Measurements from ENCODE around the gene DNAJB6. TPM values are rescaled to one million over a fixed set of nuclear protein-coding genes. Genes with fewer than 3 reads are reported as not detected.

The DNAJB6 gene
- total RNA-seq, 1 donor from 2014 or later: 193 TPM

GRCh38 chr7:157404845-157405481 is 68.2 kb downstream of the DNAJB6 start:
- intact Hi-C loops (cut with micrococcal nuclease): no loop called here
- DNase-seq (no peak), ATAC-seq (peak; percentile 32)

GRCh38 chr7:157405501-157405900 is 68.7 kb downstream of the DNAJB6 start:
- intact Hi-C loops (cut with micrococcal nuclease): no loop called here
- DNase-seq (no peak), ATAC-seq (peak; percentile 15)

GRCh38 chr7:157405914-157406810 is 69.4 kb downstream of the DNAJB6 start:
- peak; percentile 76 for ATAC-seq

DNA sequence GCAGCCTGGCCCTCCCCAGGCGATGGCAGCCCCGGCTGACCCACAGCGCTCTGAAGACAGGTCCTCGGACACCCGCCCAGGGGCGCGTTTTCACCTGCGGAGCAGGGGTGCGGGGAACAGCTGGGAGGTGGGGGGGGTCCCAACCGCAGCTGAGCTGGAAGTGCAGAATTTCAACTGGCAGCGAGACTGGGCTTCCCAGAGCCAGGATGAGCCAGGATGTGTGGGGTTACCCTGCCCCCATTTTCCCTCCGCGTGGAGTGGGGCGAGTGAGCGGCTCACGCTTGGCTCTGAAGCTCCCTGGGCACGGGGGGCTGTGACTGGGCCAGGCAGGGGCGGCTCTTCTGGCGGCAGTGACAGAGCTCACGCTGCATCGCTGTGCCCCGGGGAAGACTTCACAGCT is 70.2 kb downstream of the DNAJB6 start:
- no peak for ATAC-seq
- intact Hi-C loops (cut with micrococcal nuclease): no loop called here
- DNase-seq: no peak

More at GRCh38 chr7:157405914-157406810, 69.4 kb downstream of the DNAJB6 start:
- intact Hi-C loops (cut with micrococcal nuclease): no loop called here
- peak; percentile 80 for DNase-seq

DNA sequence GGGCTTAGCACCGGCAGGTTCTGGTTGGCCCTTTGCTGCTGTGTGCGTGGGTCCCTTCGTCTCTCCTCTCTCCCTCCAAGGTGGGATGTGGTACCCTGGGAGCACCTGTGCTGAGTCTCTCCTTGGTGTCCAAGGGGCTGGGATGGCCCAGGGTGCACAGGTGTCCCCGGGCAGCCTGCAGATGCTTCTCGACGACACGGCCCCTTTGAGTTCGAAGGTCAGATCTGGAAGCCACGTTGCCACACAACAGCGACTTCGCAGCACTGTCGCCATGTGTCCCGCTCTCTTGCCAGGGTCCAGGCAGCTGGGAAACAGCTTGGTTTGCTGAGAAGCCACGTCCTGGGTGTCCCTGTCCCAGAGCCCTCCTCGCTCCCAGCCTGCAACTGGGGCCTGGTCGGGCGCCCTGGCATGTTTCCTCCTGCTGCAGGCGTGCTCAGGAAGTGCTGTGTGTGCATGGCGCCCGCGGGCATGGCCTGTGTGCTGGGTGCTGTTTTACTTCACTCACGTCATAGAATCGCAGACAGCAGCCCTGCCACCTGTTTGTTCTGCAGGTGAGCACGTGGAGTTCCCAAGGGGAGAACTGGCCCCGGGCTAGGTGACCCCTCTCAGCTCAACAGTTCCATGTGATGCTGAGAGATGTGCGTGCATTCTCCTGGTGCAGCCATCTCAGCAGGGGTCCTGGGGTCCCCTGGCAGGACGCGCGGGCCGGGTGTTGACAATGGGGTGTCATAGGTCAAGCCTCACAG is 70.9 kb downstream of the DNAJB6 start:
- DNase-seq: no peak
- intact Hi-C loops (cut with micrococcal nuclease): no loop called here
- no peak for ATAC-seq

- peak; percentile 19 for DNase-seq
- intact Hi-C loops (cut with micrococcal nuclease): no loop called here
- no peak for ATAC-seq
Measured at GRCh38 chr7:157408258-157409101, 71.7 kb downstream of the DNAJB6 start.

GRCh38 chr7:157409149-157409752 is 72.4 kb downstream of the DNAJB6 start:
- intact Hi-C loops (cut with micrococcal nuclease): no loop called here
- peak; percentile 17 for DNase-seq
- ATAC-seq: no peak

DNA sequence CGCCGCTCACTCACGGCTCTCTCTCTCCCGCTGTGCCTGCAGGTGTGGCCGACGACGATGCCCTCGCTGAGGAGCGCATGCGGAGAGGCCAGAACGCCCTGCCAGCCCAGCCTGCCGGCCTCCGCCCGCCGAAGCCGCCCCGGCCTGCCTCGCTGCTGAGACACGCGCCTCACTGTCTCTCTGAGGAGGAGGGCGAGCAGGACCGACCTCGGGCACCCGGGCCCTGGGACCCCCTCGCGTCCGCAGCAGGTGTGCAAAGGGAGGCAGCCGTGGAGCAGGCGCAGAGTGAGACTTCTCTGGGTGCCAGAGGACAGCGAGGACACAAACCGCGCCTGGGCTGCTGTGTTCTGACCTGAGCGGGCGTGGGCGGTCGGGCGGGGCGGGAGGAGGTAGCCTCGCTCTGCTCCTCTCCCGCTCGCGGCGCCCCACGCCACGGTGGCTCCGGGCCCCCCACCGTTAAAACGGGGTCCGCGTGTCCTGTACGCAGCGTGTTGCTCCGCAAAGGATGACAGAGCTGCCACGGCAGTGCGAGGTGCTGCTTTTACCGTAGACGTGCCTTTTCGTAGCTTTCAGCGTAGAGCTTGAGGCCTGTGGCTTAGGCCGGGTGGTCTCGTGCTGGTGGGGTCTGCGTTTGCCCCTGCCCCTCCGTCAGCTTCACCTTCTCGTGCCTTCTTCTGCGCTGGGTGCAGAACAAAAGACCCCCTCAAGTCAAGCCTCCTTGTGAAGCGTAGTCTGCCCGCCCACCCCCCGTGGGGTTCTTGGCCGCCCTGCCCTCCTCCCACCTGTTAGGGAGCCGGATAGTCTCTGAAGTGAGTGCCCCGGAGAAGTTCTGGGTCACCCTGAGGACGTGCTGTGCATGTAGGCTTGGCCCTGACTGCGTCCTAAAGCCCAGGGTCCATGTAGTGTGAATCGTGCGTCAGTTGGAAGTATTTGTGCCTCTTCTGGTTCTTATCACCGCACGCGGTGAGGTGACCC is 73.2 kb downstream of the DNAJB6 start:
- DNase-seq: peak; percentile 18
- no peak for ATAC-seq
- intact Hi-C loops (cut with micrococcal nuclease): no loop called here

GRCh38 chr7:157410831-157411556 is 74.2 kb downstream of the DNAJB6 start:
- intact Hi-C loops (cut with micrococcal nuclease): no loop called here
- ATAC-seq (no peak), DNase-seq (peak; percentile 16)

GRCh38 chr7:157411580-157411979 is 74.8 kb downstream of the DNAJB6 start:
- intact Hi-C loops (cut with micrococcal nuclease): no loop called here
- no peak for ATAC-seq
- DNase-seq: peak; percentile 23

DNA sequence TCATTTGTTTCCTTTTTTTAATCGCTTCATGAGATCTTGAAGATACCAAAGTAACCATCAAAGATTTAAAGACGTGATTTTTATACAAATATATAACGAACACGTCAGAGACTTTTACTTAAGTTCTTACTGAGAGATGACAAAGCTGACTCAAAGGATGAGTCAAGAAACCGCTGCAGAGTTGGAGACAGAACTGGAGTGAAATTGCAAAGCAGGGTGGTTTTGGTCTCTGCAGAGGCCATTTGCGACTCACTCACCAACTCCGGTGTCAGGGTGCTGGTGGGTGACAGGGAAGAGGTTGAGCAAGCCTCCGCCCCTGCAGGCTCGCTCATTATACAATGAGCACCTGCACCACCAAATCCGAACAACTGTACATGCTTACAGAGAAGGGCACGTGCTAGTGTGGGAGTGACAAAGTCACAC is 75.2 kb downstream of the DNAJB6 start:
- DNase-seq (no peak), ATAC-seq (no peak)
- intact Hi-C loops (cut with micrococcal nuclease): no loop called here

GRCh38 chr7:157412491-157413180 is 75.8 kb downstream of the DNAJB6 start:
- no peak for ATAC-seq
- DNase-seq: peak; percentile 22
- intact Hi-C loops (cut with micrococcal nuclease): no loop called here

- ATAC-seq (no peak), DNase-seq (peak; percentile 24)
- intact Hi-C loops (cut with micrococcal nuclease): no loop called here
Measured at GRCh38 chr7:157413881-157414701, 77.3 kb downstream of the DNAJB6 start.

GRCh38 chr7:157414702-157415096 is 77.9 kb downstream of the DNAJB6 start:
- ATAC-seq (peak; percentile 7), DNase-seq (no peak)
- intact Hi-C loops (cut with micrococcal nuclease): no loop called here

DNA sequence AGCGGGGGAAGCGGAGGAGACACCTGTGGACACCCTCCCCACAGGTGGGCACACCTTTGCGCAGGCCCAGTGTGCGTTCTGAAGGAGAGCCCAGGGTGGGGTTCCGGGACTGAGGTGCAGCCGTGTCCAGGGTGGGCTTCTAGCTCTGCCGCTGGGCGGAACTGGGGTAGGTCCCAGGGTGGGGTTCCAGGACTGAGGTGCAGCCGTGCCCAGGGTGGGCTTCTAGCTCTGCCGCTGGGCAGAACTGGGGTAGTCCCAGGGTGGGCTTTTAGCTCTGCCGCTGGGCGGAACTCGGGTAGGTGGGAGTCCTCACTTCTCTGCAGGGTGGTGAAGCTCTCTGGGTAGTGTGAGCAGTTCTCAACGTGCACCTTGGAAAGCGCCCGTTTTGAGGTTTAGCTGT is 78.7 kb downstream of the DNAJB6 start:
- DNase-seq (no peak), ATAC-seq (no peak)
- intact Hi-C loops (cut with micrococcal nuclease): no loop called here
